Measurements from ENCODE around the gene SLC35A5. TPM values are rescaled to one million over a fixed set of nuclear protein-coding genes. Genes with fewer than 3 reads are reported as not detected.

Gene SLC35A5
- total and polyA plus RNA-seq, 2 of the 4 experiments (the other 2 are of a cell fraction), result 19.5 to 25.6 TPM

GRCh38 chr3:112585782-112586181 is 23.9 kb downstream of the SLC35A5 start:
- intact Hi-C loops (cut with micrococcal nuclease) (loop anchor here (10.0 kb wide), 1 partner anchor 149 kb away; no protein-coding TSS in a partner anchor), in situ Hi-C loops (cut with MboI; ENCODE audit: low sequenced_read_pairs) (loop anchor here (10.0 kb wide), 1 partner anchor 399 kb away; no protein-coding TSS in a partner anchor), dilution Hi-C loops (cut with HindIII; ENCODE audit: low sequenced_read_pairs, unreplicated experiment) (loop anchor here (25.0 kb wide), 1 partner anchor 402 kb away; the partner anchor contains the start of genes CD200R1 and GTPBP8)
- H3K56ac ChIP-seq (ENCODE audit: extremely low read depth, insufficient read depth, low read length), result no peak overlapping the region
- H3K9me3 ChIP-seq (ENCODE audit: control insufficient read depth, insufficient read depth, low read length), result no peaks in the 10 kb centered on the region
- H3K36me3 ChIP-seq (ENCODE audit: control insufficient read depth, insufficient read depth, low read length), result peaks cover 7% of the 10 kb centered on the region
- no peak overlapping the region for H2AK9ac ChIP-seq (replicated peaks; ENCODE audit: low read depth, low read length, poor library complexity)
- no peak overlapping the region for H3K4me3 ChIP-seq (ENCODE audit: insufficient read depth, low read depth, low read length)
- H3K27ac ChIP-seq (ENCODE audit: insufficient read depth, low read length), result no peak overlapping the region
- H3K9me1 ChIP-seq (ENCODE audit: insufficient read depth, low read length), result no peaks in the 10 kb centered on the region; the same call in 1 of the 2 replicates
- peak; percentile 62 for ATAC-seq (ENCODE audit: low read depth)
- no peak overlapping the region for H3K23ac ChIP-seq (ENCODE audit: low read depth, low read length)
- no peak overlapping the region for H4K91ac ChIP-seq (ENCODE audit: insufficient read depth, low read depth, low read length)
- no peaks in the 10 kb centered on the region for H4K20me1 ChIP-seq (ENCODE audit: insufficient read depth, low read length)
- BruUV-seq (replicated peaks), result no TSS peak
- no peak overlapping the region for H3K9ac ChIP-seq (ENCODE audit: low read depth, low read length)
- H3K14ac ChIP-seq (replicated peaks; ENCODE audit: low read depth, low read length), result no peak overlapping the region
- no peaks in the 10 kb centered on the region for H3K27me3 ChIP-seq (ENCODE audit: control insufficient read depth, insufficient read depth, low read length)
- H2BK120ac ChIP-seq (ENCODE audit: low read depth, low read length), result no peak overlapping the region
- no peaks in the 10 kb centered on the region for H3K79me1 ChIP-seq (ENCODE audit: low read depth in 1 of 2, low read length in 2 of 2)
- no peak overlapping the region for H3K18ac ChIP-seq (ENCODE audit: low read depth, low read length)
- no peak overlapping the region for H4K8ac ChIP-seq (ENCODE audit: low read depth in 2 of 2, low read length in 2 of 2)
- 0 out of 2 replicates have a peak, but pooled peaks have one; percentile 31 for TF ChIP-seq CEBPB (IDR thresholded peaks at IDR 0.05; ENCODE audit: low read depth, low read length)
- TF ChIP-seq NFE2L2 (IDR thresholded peaks at IDR 0.05; ENCODE audit: low read depth, low read length), result no peak
- no peak overlapping the region for H2AFZ ChIP-seq (replicated peaks; ENCODE audit: low read length, poor library complexity)
- H2BK5ac ChIP-seq (ENCODE audit: low read depth, low read length, poor library complexity, severe bottlenecking), result no peak overlapping the region
- no peak overlapping the region for H3K4ac ChIP-seq (ENCODE audit: low read depth, low read length)
- no peak overlapping the region for H2BK15ac ChIP-seq (ENCODE audit: low read depth, low read length)
- ChIA-PET POLR2A (ENCODE audit: unreplicated experiment) (no interaction called here), CTCF (no interaction called here)
- H2BK20ac ChIP-seq (ENCODE audit: low read depth, low read length), result no peak overlapping the region
- H3K4me1 ChIP-seq (ENCODE audit: control insufficient read depth, insufficient read depth, low read length), result peaks cover 2% of the 10 kb centered on the region; the same call in 1 of the 2 replicates
- H2AK5ac ChIP-seq (ENCODE audit: low read depth, low read length), result no peak overlapping the region
- peak; percentile 43 for DNase-seq
- no peak overlapping the region for H3K4me2 ChIP-seq (ENCODE audit: low read depth, low read length)
- no peak overlapping the region for H4K5ac ChIP-seq (ENCODE audit: low read depth, low read length)

Data from IMR-90 (cell line).